ENCODE results near the gene MCC. TPM values are rescaled to one million over a fixed set of nuclear protein-coding genes. Genes with fewer than 3 reads are reported as not detected.

MCC gene
- total RNA-seq, 1 experiment from 2014 or later = 7.6 TPM

GRCh38 chr5:113359419-113359818, 128.8 kb downstream of the MCC start:
- Histone ChIP-seq H2BK15ac (ENCODE audit: low read depth, low read length) (no peak overlapping the region), H3K23me2 (ENCODE audit: insufficient read length, low read depth, low read length, poor library complexity, severe bottlenecking) (no peaks in the 10 kb centered on the region), H2AFZ (ENCODE audit: low read length) (no peak overlapping the region), H3K4ac (ENCODE audit: low read depth, low read length) (no peak overlapping the region), H3K4me2 (ENCODE audit: insufficient read depth, insufficient read length, low read length) (no peak overlapping the region), H3T11ph (ENCODE audit: low read length) (no peak overlapping the region), H3K27ac (ENCODE audit: insufficient read length, low read depth, low read length) (no peak overlapping the region), H3K4me1 (ENCODE audit: insufficient read depth, low read length) (no peaks in the 10 kb centered on the region), H2BK5ac (ENCODE audit: insufficient read length, low read length) (no peak overlapping the region), H4K91ac (ENCODE audit: insufficient read length, low read depth, low read length) (no peak overlapping the region), H2BK12ac (ENCODE audit: insufficient read length, low read depth, low read length) (no peak overlapping the region), H2BK120ac (ENCODE audit: low read depth, low read length, poor library complexity, severe bottlenecking) (no peak overlapping the region), H4K5ac (ENCODE audit: insufficient read length, low read depth, low read length) (no peak overlapping the region), H3K79me2 (ENCODE audit: insufficient read depth, low read length) (no peaks in the 10 kb centered on the region), H3K14ac (ENCODE audit: insufficient read depth, low read length) (no peak overlapping the region), H4K20me1 (ENCODE audit: control insufficient read depth, insufficient read depth, insufficient read length) (no peaks in the 10 kb centered on the region), H4K8ac (replicated peaks; ENCODE audit: insufficient read length, low read depth, low read length) (no peak overlapping the region), H3K9ac (ENCODE audit: extremely low read depth, insufficient read length, low read length) (no peak overlapping the region), H3K18ac (ENCODE audit: insufficient read length, low read depth, low read length) (no peak overlapping the region), H3K79me1 (ENCODE audit: insufficient read depth, low read depth, low read length, poor library complexity, severe bottlenecking) (no peaks in the 10 kb centered on the region), H2AK5ac (ENCODE audit: insufficient read length, low read length) (no peak overlapping the region), H3K27me3 (ENCODE audit: insufficient read depth, low read length) (no peaks in the 10 kb centered on the region), H3K56ac (ENCODE audit: insufficient read length, low read depth, low read length) (no peak overlapping the region), H3K23ac (ENCODE audit: insufficient read length, low read depth, low read length) (no peak overlapping the region), H3K9me3 (ENCODE audit: control insufficient read depth, low read depth, low read length) (no peaks in the 10 kb centered on the region), H2BK20ac (ENCODE audit: low read depth, low read length, poor library complexity, severe bottlenecking) (no peak overlapping the region)
- Mint-ChIP-seq H3K4me1 (no peaks in the 10 kb centered on the region), H3K27ac (no peak overlapping the region), H3K4me3 (no peak overlapping the region), H3K36me3 (ENCODE audit: insufficient read depth in 1 of 3, low read depth in 3 of 3) (peaks cover 7 to 9% (median 9%) of the 10 kb centered on the region in 3 experiments), H3K27me3 (ENCODE audit: low read depth) (no peaks in the 10 kb centered on the region), H3K9me3 (peaks cover 11 to 13% of the 10 kb centered on the region in 2 experiments)
- TF ChIP-seq CTCF (conservative IDR thresholded peaks at IDR 0.05) = no peak
- DNase-seq = no peak

Measured in H9 (cell line).